Measurements from ENCODE around the gene MMP25.

- no peak for TF ChIP-seq CTCF (IDR thresholded peaks at IDR 0.05; ENCODE audit: poor library complexity)
- no peak for TF ChIP-seq EZH2phosphoT487 (IDR thresholded peaks at IDR 0.05; ENCODE audit: low read depth, severe bottlenecking, unreplicated experiment)
Observed at GRCh38 chr16:3080024-3080423, 33.7 kb downstream of the MMP25 start.

All from hepatocyte (in vitro differentiated cells).